ENCODE results near the gene CT47A7. TPM values are rescaled to one million over a fixed set of nuclear protein-coding genes. Genes with fewer than 3 reads are reported as not detected.
"Not testable (repeated sequence)": the region's sequence is repeated elsewhere in the genome, so short reads cannot be mapped to it uniquely, and the experiment has no call there.

Gene CT47A7
- not detected for total RNA-seq

- DNase-seq (ENCODE audit: low spot score in 2 of 2); FAIRE-seq: not testable (repeated sequence)
Measured at GRCh38 chrX:120956500-120956899, at the start of gene CT47A7. Gene CT47A7 (minus strand): TSS chrX:120956600. CDS start chrX:120956345, 255 bp downstream.

DNA sequence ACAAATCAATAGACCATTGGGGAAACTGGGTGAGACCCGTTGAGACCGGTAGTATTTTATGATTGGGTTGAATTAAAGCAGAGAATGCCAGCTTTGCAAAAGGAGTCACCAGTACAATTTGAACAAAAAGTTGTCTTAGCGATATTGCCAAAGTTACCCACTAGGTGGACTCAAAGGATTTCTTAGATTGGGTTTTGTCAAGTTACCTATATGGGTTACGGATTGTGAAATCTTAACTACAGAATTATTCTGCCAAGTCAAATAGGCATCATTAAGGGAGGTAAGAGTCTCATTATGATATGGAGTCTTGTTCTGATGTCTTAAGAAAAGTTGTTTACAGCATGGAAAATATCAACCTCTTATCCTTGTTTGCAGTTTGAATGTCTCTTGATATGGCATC lies 44.2 kb upstream of the CT47A7 start:
- no peak for DNase-seq (ENCODE audit: low spot score in 2 of 2)
- FAIRE-seq: no peak

- FAIRE-seq (no peak), DNase-seq (ENCODE audit: low spot score in 2 of 2) (no peak)
Measured at GRCh38 chrX:120999413-120999812, 43.0 kb upstream of the CT47A7 start.

GRCh38 chrX:120985660-120986059 lies 29.3 kb upstream of the CT47A7 start, which contains the start of gene CT47A1:
Gene CT47A1 (minus strand): TSS chrX:120985760. CDS start chrX:120985529, 231 bp downstream.
- not testable (repeated sequence) for DNase-seq (ENCODE audit: low spot score in 2 of 2); FAIRE-seq

Small RNA genes lying within 50 kb of the gene (small RNA-seq; reads per million reads assigned to genes)
- gene AL670379.1 (not detected), gene AL670379.10 (not detected), gene AL670379.11 (not detected), gene AL670379.12 (not detected), gene AL670379.2 (not detected), gene AL670379.3 (not detected), gene AL670379.4 (not detected), gene AL670379.5 (not detected), gene AL670379.6 (not detected), gene AL670379.7 (not detected), gene AL670379.8 (not detected), gene AL670379.9 (not detected)

Other genes with a start within 250 kb of the CT47A7 start
- not detected for gene CT47B1, start 80.7 kb downstream of the CT47A7 start, total RNA-seq
- not detected for gene CT47A11, start 19.4 kb downstream of the CT47A7 start, total RNA-seq
- gene CT47A10, start 14.6 kb downstream of the CT47A7 start, total RNA-seq: not detected
- not detected for gene CT47A9, start 9.7 kb downstream of the CT47A7 start, total RNA-seq
- gene CT47A8, start 4.9 kb downstream of the CT47A7 start, total RNA-seq: not detected
- gene CT47A6, start 4.9 kb upstream of the CT47A7 start, total RNA-seq: not detected
- not detected for gene CT47A5, start 9.7 kb upstream of the CT47A7 start, total RNA-seq
- not detected for gene CT47A4, start 14.6 kb upstream of the CT47A7 start, total RNA-seq
- not detected for gene CT47A3, start 19.5 kb upstream of the CT47A7 start, total RNA-seq
- gene CT47A2, start 24.3 kb upstream of the CT47A7 start, total RNA-seq: not detected
- gene CT47A1, start 29.2 kb upstream of the CT47A7 start, total RNA-seq: not detected
- gene GLUD2, start 91.0 kb upstream of the CT47A7 start, total RNA-seq: 1.2 TPM